Panc1 (cell line): ENCODE data around the gene LY9.

Experiments used
- POLR2AphosphoS5 ChIP-seq: IDR thresholded peaks from 2 replicates; pipeline ENCODE4 v1.6.1; 2012; ENCODE audit warnings: mild to moderate bottlenecking, low read depth, low read length, moderate library complexity
- SIN3A ChIP-seq: IDR thresholded peaks from 2 replicates; pipeline ENCODE4 v1.6.1; 2012; ENCODE audit warnings: low read depth, mild to moderate bottlenecking, low read length, moderate library complexity, borderline replicate concordance; ENCODE audit not compliant: insufficient read depth
- TCF7L2 ChIP-seq: IDR thresholded peaks from 2 replicates; pipeline ENCODE4 v1.6.1; 2011; ENCODE audit warnings: mild to moderate bottlenecking, low read depth, low read length, inconsistent platforms
- TF ChIP-seq, protein P1 (sequence below): fragments of 450-650 bp; IDR thresholded peaks from 2 replicates; pipeline ENCODE4 v1.5.1; 2017; ENCODE audit warnings: mild to moderate bottlenecking
- TF ChIP-seq, protein P2 (sequence below), 2 experiments: IDR thresholded peaks; 2 replicates each; pipeline ENCODE4 v1.6.1; 2011 to 2012; ENCODE audit warnings: low read depth in 2 of 2, control low read depth in 1 of 2, low read length in 1 of 2, mild to moderate bottlenecking in 1 of 2, moderate library complexity in 1 of 2; ENCODE audit not compliant: insufficient read depth in 1 of 2

DNA sequence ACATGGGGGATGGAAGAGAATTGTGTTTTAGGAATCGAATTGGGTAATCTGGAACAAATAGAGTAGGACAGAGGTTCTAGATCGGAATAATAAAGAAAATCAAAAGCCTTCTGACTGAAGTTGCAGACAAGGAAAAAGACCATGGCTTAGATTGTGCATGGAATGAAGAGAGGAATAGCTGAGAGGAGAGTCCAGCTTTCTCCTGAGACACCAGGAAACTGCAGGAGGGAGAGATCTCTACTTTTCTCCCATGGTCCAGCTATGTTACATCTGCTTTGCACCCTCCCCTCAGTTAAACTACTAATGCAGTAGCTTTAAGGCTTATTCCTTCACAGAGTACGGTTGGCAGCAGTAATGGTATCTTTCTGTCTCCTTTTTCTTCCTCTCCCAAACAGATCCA lies 43.6 kb upstream of the LY9 start:
- TF ChIP-seq, protein P1, sequence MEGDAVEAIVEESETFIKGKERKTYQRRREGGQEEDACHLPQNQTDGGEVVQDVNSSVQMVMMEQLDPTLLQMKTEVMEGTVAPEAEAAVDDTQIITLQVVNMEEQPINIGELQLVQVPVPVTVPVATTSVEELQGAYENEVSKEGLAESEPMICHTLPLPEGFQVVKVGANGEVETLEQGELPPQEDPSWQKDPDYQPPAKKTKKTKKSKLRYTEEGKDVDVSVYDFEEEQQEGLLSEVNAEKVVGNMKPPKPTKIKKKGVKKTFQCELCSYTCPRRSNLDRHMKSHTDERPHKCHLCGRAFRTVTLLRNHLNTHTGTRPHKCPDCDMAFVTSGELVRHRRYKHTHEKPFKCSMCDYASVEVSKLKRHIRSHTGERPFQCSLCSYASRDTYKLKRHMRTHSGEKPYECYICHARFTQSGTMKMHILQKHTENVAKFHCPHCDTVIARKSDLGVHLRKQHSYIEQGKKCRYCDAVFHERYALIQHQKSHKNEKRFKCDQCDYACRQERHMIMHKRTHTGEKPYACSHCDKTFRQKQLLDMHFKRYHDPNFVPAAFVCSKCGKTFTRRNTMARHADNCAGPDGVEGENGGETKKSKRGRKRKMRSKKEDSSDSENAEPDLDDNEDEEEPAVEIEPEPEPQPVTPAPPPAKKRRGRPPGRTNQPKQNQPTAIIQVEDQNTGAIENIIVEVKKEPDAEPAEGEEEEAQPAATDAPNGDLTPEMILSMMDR = no peak
- TF ChIP-seq POLR2AphosphoS5 = no peak
- TF ChIP-seq, protein P2, sequence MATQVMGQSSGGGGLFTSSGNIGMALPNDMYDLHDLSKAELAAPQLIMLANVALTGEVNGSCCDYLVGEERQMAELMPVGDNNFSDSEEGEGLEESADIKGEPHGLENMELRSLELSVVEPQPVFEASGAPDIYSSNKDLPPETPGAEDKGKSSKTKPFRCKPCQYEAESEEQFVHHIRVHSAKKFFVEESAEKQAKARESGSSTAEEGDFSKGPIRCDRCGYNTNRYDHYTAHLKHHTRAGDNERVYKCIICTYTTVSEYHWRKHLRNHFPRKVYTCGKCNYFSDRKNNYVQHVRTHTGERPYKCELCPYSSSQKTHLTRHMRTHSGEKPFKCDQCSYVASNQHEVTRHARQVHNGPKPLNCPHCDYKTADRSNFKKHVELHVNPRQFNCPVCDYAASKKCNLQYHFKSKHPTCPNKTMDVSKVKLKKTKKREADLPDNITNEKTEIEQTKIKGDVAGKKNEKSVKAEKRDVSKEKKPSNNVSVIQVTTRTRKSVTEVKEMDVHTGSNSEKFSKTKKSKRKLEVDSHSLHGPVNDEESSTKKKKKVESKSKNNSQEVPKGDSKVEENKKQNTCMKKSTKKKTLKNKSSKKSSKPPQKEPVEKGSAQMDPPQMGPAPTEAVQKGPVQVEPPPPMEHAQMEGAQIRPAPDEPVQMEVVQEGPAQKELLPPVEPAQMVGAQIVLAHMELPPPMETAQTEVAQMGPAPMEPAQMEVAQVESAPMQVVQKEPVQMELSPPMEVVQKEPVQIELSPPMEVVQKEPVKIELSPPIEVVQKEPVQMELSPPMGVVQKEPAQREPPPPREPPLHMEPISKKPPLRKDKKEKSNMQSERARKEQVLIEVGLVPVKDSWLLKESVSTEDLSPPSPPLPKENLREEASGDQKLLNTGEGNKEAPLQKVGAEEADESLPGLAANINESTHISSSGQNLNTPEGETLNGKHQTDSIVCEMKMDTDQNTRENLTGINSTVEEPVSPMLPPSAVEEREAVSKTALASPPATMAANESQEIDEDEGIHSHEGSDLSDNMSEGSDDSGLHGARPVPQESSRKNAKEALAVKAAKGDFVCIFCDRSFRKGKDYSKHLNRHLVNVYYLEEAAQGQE (IDR thresholded peaks at IDR 0.05; ENCODE audit: insufficient read depth in 1 of 2, low read depth in 2 of 2, low read length in 1 of 2) = no peak
- no peak for TF ChIP-seq TCF7L2
- no peak for TF ChIP-seq SIN3A
